GM18907 (cell line): ENCODE measurements around the gene NFATC2IP.
"Not testable (repeated sequence)": the region's sequence is repeated elsewhere in the genome, so short reads cannot be mapped to it uniquely, and the experiment has no call there.

Source experiments
- ATAC-seq: cut with Tn5 transposase; IDR thresholded peaks from one replicate; pipeline ENCODE4 v1.9.1; 2021; ENCODE audit warnings: mild to moderate bottlenecking, moderate library complexity; ENCODE audit not compliant: unreplicated experiment

The NFATC2IP gene

GRCh38 chr16:28990375-28991040 is 39.8 kb downstream of the NFATC2IP start:
- no peak for ATAC-seq

GRCh38 chr16:28991687-28992086 is 41.0 kb downstream of the NFATC2IP start:
- ATAC-seq, result no peak

DNA sequence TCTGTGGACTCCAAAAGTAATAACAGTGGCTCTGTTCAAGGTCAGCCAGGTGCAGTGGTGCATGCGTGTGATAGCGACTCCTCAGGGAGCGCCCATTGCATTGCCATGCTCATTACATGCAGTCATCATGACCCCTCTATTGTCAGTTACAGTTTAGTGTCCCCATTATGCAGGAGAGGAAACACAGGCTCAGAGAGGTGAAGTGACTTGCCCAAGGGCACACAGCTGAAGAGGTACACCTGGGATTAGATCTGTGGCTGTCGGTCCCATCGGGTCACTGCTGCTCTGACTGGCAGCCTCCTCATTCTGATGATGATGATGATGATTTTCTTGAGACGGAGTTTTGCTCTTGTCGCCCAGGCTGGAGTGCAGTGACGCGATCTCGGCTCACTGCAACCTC is 41.8 kb downstream of the NFATC2IP start:
- no peak for ATAC-seq

DNA sequence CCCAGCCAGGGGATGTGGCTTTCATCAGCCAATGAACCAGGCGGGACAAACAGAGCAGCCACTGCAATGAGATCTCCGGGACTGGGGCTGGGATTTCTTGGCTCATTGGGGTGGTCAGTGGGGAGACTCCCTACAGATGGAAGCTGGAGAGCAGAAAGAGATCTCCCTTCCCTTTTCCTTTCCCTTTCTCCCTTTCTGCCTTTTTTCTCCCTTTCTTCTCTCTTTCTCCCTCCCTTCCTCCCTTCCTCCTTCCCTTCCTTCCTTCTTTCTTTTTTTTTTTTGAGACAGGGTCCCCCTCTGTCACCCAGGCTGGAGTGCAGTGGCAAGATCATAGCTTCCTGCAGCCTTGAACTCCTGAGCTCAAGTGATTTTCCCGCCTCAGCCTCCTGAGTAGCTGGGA is 48.1 kb downstream of the NFATC2IP start:
- ATAC-seq, result no peak

- no peak for ATAC-seq
These were observed 48.8 kb downstream of the NFATC2IP start for GRCh38 chr16:28999577-28999976.

- no peak for ATAC-seq
These were observed 49.3 kb downstream of the NFATC2IP start for GRCh38 chr16:29000019-29000418.

DNA sequence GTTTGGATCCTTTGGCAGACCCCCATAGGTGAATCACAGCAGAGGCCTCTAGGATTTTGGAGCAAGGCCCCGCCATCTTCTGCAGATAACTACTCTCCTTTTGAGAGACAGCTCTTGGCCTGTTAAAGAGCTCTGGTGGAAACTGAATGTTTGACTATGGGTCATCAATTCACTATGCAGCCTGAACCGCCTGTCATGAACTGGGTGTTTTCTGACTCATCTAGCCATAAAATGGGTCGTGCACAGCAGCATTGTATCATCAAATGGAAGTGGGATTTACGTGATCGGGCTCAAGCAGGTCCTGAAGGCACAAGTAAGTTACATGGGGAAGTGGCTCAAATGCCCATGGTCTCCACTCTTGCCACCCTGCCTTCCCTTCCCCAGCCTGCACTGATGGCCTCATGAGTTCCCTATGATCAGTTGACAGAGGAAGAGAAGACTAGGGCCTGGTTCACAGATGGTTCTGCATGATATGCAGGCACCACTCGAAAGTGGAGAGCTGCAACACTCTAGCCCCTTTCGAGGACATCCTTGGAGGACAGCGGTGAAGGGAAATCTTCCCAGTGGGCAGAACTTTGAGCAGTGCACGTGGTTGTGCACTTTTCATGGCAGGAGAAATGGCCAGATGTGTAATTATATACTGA is 53.9 kb downstream of the NFATC2IP start:
- not testable (repeated sequence) for ATAC-seq

- no peak for ATAC-seq
These were observed 57.2 kb downstream of the NFATC2IP start for GRCh38 chr16:29007730-29008593.

GRCh38 chr16:29009050-29009837 is 58.5 kb downstream of the NFATC2IP start:
- ATAC-seq, result no peak

DNA sequence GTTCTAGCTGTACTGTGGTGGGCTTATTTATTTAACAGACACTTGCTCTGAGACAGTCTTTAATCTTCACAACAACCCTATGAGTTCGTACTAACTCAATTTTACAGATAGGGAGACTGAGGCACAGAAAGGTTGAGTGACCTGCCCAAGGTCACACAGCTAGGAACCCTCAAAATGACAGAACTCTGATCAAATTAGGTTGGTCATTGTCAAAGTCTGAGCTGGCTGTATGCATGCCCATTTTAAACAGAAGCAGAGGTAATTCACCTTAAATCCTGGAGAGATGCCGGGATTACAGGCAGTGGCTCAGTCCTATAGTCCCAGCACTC is 59.1 kb downstream of the NFATC2IP start:
- no peak for ATAC-seq

GRCh38 chr16:29011112-29011511 is 60.4 kb downstream of the NFATC2IP start:
- no peak for ATAC-seq

GRCh38 chr16:29011851-29012250 is 61.1 kb downstream of the NFATC2IP start:
- no peak for ATAC-seq

DNA sequence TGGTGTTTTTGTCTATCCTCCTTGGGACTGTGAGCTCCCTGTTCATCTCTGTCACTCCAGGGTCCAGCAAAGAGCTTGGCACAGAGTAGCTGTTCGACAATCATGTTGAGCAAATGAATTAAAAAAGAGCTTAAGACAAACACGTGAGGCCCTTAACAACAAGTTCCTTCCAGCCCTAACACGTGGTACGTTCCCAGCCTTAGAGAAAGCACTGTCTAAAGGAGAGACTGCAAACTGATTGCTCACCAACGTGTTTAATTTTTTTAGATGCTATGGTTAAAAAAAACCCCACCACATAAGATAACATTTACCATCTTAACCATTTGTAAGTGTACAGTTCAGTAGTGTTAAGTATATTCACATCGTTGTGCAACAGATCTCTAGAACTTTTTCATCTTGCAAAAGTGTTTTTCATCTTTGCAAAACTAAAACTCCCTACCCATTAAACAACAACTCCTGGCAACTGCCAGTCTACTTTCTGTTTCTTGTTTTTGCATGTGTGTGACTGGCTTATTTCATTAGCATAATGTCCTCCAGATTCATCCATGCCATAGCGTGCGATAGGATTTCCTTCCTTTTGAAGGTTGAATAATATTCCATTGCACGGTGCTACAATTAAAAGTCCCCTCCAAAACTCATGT is 62.3 kb downstream of the NFATC2IP start:
- ATAC-seq, result no peak

- ATAC-seq, result no peak
These were observed 63.9 kb downstream of the NFATC2IP start for GRCh38 chr16:29014561-29015069.
